HG02970 (cell line): ENCODE measurements around the gene MRPL23.

Experiments
- ATAC-seq: cut with Tn5 transposase; IDR thresholded peaks from one replicate; pipeline ENCODE4 v1.9.1; 2021; ENCODE audit warnings: mild to moderate bottlenecking, moderate library complexity, moderate number of reproducible peaks; ENCODE audit not compliant: unreplicated experiment, low FRiP score

Gene MRPL23

GRCh38 chr11:1946812-1947484 is at the start of gene MRPL23:
MRPL23 (plus strand) TSS chr11:1947332; CDS start chr11:1947363, 31 bp downstream.
- ATAC-seq: no peak

- no peak for ATAC-seq
Measured at GRCh38 chr11:1899090-1899489, 48.0 kb upstream of the MRPL23 start.

- ATAC-seq: no peak
Measured at GRCh38 chr11:1899686-1900085, 47.4 kb upstream of the MRPL23 start.

- no peak for ATAC-seq
Measured at GRCh38 chr11:1906181-1906580, 41.0 kb upstream of the MRPL23 start.

- no peak for ATAC-seq
Measured at GRCh38 chr11:1906611-1907423, 40.3 kb upstream of the MRPL23 start.

GRCh38 chr11:1908618-1909017 is 38.5 kb upstream of the MRPL23 start:
- no peak for ATAC-seq

- no peak for ATAC-seq
Measured at GRCh38 chr11:1909524-1909923, 37.6 kb upstream of the MRPL23 start.

GRCh38 chr11:1912289-1912878 is 34.7 kb upstream of the MRPL23 start:
- no peak for ATAC-seq

- no peak for ATAC-seq
Measured at GRCh38 chr11:1913271-1914060, 33.7 kb upstream of the MRPL23 start.

GRCh38 chr11:1915795-1916131 is 31.4 kb upstream of the MRPL23 start:
- no peak for ATAC-seq

- ATAC-seq: no peak
Measured at GRCh38 chr11:1916132-1916985, 30.8 kb upstream of the MRPL23 start.

GRCh38 chr11:1916986-1917522 is 30.1 kb upstream of the MRPL23 start:
- no peak for ATAC-seq

- no peak for ATAC-seq
Measured at GRCh38 chr11:1917523-1918435, 29.4 kb upstream of the MRPL23 start.

- no peak for ATAC-seq
Measured at GRCh38 chr11:1918436-1919315, 28.5 kb upstream of the MRPL23 start.

- ATAC-seq: no peak
Measured at GRCh38 chr11:1919391-1920127, 27.6 kb upstream of the MRPL23 start, which contains the start of gene TNNT3. TNNT3 (plus strand) TSS chr11:1919703; CDS start chr11:1922875, 3,172 bp downstream.

GRCh38 chr11:1920128-1920908 is 26.8 kb upstream of the MRPL23 start:
- ATAC-seq: no peak
